Smooth muscle cell (in vitro differentiated cells): ENCODE results near the gene QRICH1. TPM values are rescaled to one million over a fixed set of nuclear protein-coding genes. Genes with fewer than 3 reads are reported as not detected.

Experiments used
- DNase-seq: peaks from one replicate; lab custom pipeline; 2025; ENCODE audit not compliant: unreplicated experiment; lab: John Stamatoyannopoulos, UW
- H2AFZ ChIP-seq: fragments of 200-600 bp; sonication (generic); 2 replicates; pipeline ENCODE4 v1.6.0; 2016; ENCODE audit warnings: antibody characterized with exemption, low read depth, mild to moderate bottlenecking
- H3F3A ChIP-seq: fragments of 200-600 bp; sonication (generic); 2 replicates; pipeline ENCODE4 v1.6.0; 2017; ENCODE audit warnings: antibody characterized with exemption, low read depth
- H3K27ac ChIP-seq: fragments of 200-600 bp; sonication (generic); 2 replicates; pipeline ENCODE4 v1.5.1; 2016; ENCODE audit warnings: low read depth, mild to moderate bottlenecking
- H3K27me3 ChIP-seq: fragments of 200-600 bp; sonication (generic); 2 replicates; pipeline ENCODE4 v1.6.1; 2016; ENCODE audit warnings: low read depth, mild to moderate bottlenecking
- H3K36me3 ChIP-seq: fragments of 200-600 bp; sonication (generic); 2 replicates; pipeline ENCODE4 v1.5.1; 2016; ENCODE audit warnings: low read depth
- H3K4me1 ChIP-seq: fragments of 200-600 bp; sonication (generic); 2 replicates; pipeline ENCODE4 v1.5.1; 2016; ENCODE audit warnings: low read depth
- H3K4me2 ChIP-seq: fragments of 200-600 bp; sonication (generic); 2 replicates; pipeline ENCODE4 v1.6.0; 2016; ENCODE audit warnings: mild to moderate bottlenecking
- H3K4me3 ChIP-seq: fragments of 200-600 bp; sonication (generic); 2 replicates; pipeline ENCODE4 v1.5.1; 2016; ENCODE audit warnings: mild to moderate bottlenecking
- H3K79me2 ChIP-seq: fragments of 200-600 bp; sonication (generic); 2 replicates; pipeline ENCODE4 v1.6.0; 2016; ENCODE audit warnings: low read depth, mild to moderate bottlenecking
- H3K9ac ChIP-seq: fragments of 200-600 bp; sonication (generic); 2 replicates; pipeline ENCODE4 v1.6.0; 2016; ENCODE audit warnings: low read depth
- H3K9me3 ChIP-seq: fragments of 200-600 bp; sonication (generic); replicated peaks from 2 replicates; pipeline ENCODE4 v1.5.1; 2016; ENCODE audit warnings: low read depth
- H4K20me1 ChIP-seq: fragments of 200-600 bp; sonication (generic); 2 replicates; pipeline ENCODE4 v1.6.0; 2016; ENCODE audit warnings: low read depth
- WGBS: methylation state at CpG from one replicate; pipeline ENCODE4 v1.1.7; 2016; ENCODE audit warnings: low lambda C conversion rate; 5-methylcytosine and 5-hydroxymethylcytosine counted together
- polyA plus RNA-seq: library from polyadenylated mRNA; unstranded; fragments of >200 nt; fragmentation: Nextera tagmentation; extraction: Ambion mirVana; gene quantifications from 2 replicates; pipeline ENCODE4 v1.2.1, GENCODE V29; 2016
- total RNA-seq: library from RNA; depleted of rRNA; stranded (reverse); fragments of >200 nt; gene quantifications from 2 replicates; pipeline ENCODE4 v1.2.3, GENCODE V29; 2014
- TF ChIP-seq, protein P1 (sequence below): fragments of 200-600 bp; sonication (generic); IDR thresholded peaks from 2 replicates; pipeline ENCODE4 v1.5.1; 2017; ENCODE audit warnings: borderline replicate concordance, mild to moderate bottlenecking, antibody characterized with exemption; ENCODE audit not compliant: insufficient read depth, poor library complexity, severe bottlenecking

Gene QRICH1
- total and polyA plus RNA-seq, 2 experiments from 2014 or later = 38.2 to 62.0 TPM

- Histone ChIP-seq H3K9ac (peak overlapping the region; percentile 91), H3F3A (peaks cover 4% of the 10 kb centered on the region), H3K9me3 (no peaks in the 10 kb centered on the region), H3K4me3 (peak overlapping the region; percentile 66), H3K36me3 (no peaks in the 10 kb centered on the region), H3K27me3 (no peaks in the 10 kb centered on the region), H3K4me2 (peak overlapping the region; percentile 91), H3K79me2 (peaks cover 36% of the 10 kb centered on the region), H4K20me1 (peaks cover 31% of the 10 kb centered on the region), H3K4me1 (peaks cover 12% of the 10 kb centered on the region), H3K27ac (peak overlapping the region; percentile 90), H2AFZ (no peak overlapping the region)
- DNase-seq = no peak
- TF ChIP-seq, protein P1, sequence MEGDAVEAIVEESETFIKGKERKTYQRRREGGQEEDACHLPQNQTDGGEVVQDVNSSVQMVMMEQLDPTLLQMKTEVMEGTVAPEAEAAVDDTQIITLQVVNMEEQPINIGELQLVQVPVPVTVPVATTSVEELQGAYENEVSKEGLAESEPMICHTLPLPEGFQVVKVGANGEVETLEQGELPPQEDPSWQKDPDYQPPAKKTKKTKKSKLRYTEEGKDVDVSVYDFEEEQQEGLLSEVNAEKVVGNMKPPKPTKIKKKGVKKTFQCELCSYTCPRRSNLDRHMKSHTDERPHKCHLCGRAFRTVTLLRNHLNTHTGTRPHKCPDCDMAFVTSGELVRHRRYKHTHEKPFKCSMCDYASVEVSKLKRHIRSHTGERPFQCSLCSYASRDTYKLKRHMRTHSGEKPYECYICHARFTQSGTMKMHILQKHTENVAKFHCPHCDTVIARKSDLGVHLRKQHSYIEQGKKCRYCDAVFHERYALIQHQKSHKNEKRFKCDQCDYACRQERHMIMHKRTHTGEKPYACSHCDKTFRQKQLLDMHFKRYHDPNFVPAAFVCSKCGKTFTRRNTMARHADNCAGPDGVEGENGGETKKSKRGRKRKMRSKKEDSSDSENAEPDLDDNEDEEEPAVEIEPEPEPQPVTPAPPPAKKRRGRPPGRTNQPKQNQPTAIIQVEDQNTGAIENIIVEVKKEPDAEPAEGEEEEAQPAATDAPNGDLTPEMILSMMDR = no peak
- 91% methylated on average over 5 of the region's 5 CpGs for WGBS
These were observed 87.9 kb downstream of the QRICH1 start for GRCh38 chr3:49005998-49006397.

DNA sequence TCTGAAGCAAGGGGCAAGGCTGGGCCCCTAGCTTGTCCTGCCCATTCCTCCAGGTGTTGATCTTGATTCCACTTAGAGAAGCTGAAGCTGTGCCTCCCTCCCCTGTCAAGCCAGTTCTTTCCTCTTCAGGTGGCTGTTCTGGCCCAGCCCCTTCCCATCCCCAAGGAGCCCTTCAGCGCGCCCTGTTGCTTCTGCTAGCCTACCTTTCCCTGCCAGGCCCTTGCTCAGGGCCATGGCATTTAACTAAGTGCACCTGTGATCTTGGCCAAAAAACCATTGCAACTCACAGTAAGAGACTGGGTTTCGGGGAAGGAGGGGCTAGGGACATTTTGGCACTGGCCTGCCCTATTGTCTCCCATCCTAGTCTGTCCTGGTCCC is 88.6 kb downstream of the QRICH1 start:
- WGBS = 100% methylated on average over 3 of the region's 3 CpGs
- no peaks in the 10 kb centered on the region for H3K36me3 ChIP-seq

DNA sequence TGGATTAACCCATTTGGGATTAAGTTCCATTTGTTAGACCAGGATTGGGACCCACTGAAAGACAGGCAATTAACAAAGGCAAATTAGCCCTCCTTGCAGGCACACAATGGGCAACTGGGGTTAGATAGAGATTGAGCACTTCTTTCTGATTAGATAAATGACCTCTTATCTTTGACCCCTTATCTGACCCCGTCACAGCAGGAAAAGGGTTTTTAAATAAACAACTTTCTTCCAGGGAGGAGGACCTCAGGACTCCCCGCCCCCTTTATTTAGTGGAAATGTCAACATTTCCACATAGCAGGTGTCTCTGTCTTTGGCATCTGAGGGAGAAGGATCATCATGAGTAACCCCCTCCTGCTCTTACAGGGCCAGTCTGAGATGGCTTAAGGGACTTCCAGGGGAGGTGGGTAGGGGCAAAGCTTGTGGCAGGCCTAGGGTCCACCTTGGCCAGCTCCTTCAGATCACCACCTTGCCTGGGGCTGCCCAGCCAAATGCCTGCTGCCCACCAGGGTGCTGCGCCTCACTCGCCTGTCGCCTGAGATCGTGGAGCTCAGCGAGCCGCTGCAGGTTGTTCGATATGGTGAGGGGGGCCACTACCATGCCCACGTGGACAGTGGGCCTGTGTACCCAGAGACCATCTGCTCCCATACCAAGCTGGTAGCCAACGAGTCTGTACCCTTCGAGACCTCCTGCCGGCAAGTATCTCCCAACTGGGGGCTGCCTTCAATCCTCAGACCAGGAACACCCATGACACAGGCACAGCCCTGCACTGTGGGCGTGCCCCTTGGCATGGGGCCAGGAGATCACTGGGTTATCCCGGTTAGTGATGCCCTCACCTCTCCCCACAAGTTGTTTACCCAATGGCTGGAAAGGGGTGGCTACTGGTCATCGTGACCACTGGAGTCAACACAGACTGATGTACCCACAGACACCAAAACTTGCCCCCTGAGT is 89.2 kb downstream of the QRICH1 start:
- Histone ChIP-seq H3K27ac (no peak overlapping the region), H3K27me3 (no peaks in the 10 kb centered on the region), H4K20me1 (peaks cover 17% of the 10 kb centered on the region), H3K9me3 (no peaks in the 10 kb centered on the region), H3K9ac (no peak overlapping the region), H3K36me3 (no peaks in the 10 kb centered on the region), H3K79me2 (peaks cover 22% of the 10 kb centered on the region), H3F3A (peaks cover 4% of the 10 kb centered on the region), H2AFZ (no peak overlapping the region), H3K4me3 (no peak overlapping the region), H3K4me1 (peaks cover 16% of the 10 kb centered on the region), H3K4me2 (no peak overlapping the region)
- no peak for DNase-seq
- 92% methylated on average over 16 of the region's 16 CpGs for WGBS
- TF ChIP-seq, protein P1 = no peak

More for the DNA sequence above, 88.6 kb downstream of the QRICH1 start:
- Histone ChIP-seq H3K9me3 (no peaks in the 10 kb centered on the region), H3K9ac (no peak overlapping the region), H3K4me3 (no peak overlapping the region), H3K4me2 (no peak overlapping the region), H4K20me1 (peaks cover 24% of the 10 kb centered on the region), H3K79me2 (peaks cover 29% of the 10 kb centered on the region), H3K27me3 (no peaks in the 10 kb centered on the region), H3K4me1 (peaks cover 12% of the 10 kb centered on the region), H3K27ac (no peak overlapping the region), H2AFZ (no peak overlapping the region), H3F3A (peaks cover 4% of the 10 kb centered on the region)
- DNase-seq = no peak
- TF ChIP-seq, protein P1 = no peak
